DMS53 (cell line): ENCODE measurements around the gene PHOSPHO1.

ENCODE experiments used
- DNase-seq: peaks from one replicate; lab custom pipeline; 2025; lab: John Stamatoyannopoulos, UW

PHOSPHO1 gene

GRCh38 chr17:49242813-49243212 is 12.2 kb upstream of the PHOSPHO1 start:
- DNase-seq, result no peak

- no peak for DNase-seq
Measured at GRCh38 chr17:49241692-49242397, 11.3 kb upstream of the PHOSPHO1 start.

- no peak for DNase-seq
Measured at GRCh38 chr17:49241040-49241439, 10.5 kb upstream of the PHOSPHO1 start.

- no peak for DNase-seq
Measured at GRCh38 chr17:49240619-49241018, 10.0 kb upstream of the PHOSPHO1 start.

DNA sequence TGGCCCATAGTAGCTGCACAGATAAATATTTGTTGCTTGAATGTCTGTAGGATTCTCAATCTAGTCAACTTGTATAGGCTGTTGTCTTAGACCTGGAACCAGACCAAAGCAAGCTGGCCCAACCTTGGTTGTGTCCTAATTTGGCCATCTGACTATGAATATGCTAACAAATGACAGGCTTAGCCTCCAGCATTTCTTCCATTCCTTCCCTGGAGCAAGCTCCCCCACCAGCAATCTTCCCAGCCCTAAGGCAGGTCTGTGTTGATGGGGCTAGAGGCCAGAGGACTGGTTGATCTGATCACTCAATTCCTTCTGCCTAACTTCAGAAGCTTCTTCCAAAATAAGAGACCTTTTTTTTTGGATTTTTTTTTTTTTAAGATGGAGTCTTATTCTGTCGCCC is 9.4 kb upstream of the PHOSPHO1 start:
- no peak for DNase-seq

DNA sequence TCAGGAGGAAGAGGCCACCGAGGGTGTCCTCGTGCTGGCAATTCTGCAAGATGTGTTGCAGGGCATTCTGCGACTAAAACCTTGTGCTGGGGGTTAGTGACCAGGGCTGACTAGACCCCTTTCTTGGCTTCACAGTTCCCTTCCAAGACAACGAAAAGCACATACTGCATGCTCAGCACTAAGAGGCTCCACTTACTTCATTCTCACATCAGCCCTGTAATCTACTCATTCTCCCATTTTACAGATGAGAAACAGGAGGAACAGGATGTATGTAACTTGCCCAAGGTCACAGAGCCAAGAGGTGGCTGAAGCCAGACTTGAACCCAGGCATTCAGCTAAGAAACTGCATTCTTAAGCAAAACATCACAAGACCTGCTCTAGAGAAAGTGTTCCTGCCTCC is 5.3 kb upstream of the PHOSPHO1 start:
- no peak for DNase-seq

DNA sequence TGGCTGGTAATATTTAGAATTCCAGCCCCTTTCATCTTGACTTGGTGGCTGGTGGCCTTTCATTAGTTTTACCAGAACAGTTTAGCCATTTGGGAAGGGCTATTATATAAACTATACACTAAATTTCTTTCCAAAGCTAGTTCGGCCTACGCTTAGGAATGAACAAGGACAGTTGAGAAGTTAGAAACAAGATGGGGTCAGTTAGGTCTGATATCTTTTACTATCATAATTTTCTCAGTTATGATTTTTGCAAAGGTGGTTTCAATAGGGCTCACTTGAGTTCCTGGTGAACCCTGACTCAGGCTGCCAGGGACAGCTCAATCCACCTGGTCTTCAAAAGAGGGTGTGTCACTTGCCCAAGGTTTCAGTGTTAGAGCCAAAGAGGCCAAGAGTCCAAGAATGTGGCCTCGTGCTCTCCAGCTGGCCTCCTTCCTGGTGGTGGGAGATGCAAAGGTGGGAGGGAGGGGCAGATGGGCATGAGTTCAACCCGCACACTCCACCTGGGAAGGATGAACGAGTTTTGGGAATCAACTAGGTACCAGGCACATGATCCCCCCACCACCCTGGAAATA is 4.0 kb upstream of the PHOSPHO1 start:
- DNase-seq, result no peak

DNA sequence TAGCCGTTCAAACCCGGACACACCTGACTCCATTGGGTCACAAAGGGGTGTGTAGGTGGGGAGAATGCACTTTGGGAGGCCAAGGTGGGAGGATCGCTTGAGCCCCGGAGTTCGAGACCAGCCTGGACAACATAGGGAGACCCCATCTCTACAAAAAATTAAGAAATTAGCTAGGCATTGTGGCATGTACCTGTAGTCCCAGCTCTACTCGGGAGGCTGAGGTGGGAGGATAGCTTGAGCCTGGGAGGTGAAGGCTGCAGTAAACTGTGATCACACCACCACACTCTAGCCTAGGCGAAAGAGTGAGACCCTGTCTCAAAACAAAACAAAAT is 942 bp upstream of the PHOSPHO1 start:
- DNase-seq, result no peak

DNA sequence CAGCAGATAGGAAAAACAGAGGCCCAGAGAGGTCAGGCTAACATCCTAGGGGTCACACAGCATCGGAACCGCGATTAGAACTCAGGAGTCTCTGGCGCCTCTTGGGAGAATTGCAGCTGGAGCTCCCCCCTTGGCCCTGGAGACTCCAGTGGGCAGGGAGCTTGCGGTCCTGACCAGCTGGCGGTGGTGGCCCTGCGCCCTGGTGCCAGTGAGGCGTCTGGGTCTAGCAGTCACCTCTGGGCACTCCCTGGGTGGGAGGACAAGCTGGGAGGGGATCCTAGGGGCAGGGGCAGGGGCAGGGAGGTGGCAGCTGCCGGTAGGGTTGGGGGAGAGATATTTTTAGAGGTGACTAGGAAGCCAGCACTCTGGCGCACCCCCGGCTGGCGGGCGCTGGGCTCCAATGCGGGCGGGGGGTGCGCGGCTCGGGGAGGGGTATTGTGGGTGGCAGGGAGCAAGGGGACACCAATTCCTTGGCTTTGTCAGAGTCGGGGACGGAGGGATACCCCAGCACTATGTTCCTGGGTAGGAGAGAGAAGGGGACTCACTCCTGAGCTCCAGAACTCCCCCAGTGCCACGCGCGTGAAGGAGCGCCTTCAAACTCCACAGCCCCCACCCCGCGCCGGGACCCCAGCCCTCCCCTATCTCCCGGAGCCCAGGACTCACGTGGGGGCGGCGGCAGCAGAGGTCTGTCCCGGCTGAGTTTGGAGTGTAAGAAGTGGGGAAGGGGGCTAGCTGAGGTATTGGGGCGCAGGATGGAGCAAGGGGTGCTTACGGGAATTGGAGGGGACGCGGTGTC is 584 bp downstream of the PHOSPHO1 start:
- DNase-seq, result no peak

- no peak for DNase-seq
Measured at GRCh38 chr17:49229076-49229804, 1.3 kb downstream of the PHOSPHO1 start.

DNA sequence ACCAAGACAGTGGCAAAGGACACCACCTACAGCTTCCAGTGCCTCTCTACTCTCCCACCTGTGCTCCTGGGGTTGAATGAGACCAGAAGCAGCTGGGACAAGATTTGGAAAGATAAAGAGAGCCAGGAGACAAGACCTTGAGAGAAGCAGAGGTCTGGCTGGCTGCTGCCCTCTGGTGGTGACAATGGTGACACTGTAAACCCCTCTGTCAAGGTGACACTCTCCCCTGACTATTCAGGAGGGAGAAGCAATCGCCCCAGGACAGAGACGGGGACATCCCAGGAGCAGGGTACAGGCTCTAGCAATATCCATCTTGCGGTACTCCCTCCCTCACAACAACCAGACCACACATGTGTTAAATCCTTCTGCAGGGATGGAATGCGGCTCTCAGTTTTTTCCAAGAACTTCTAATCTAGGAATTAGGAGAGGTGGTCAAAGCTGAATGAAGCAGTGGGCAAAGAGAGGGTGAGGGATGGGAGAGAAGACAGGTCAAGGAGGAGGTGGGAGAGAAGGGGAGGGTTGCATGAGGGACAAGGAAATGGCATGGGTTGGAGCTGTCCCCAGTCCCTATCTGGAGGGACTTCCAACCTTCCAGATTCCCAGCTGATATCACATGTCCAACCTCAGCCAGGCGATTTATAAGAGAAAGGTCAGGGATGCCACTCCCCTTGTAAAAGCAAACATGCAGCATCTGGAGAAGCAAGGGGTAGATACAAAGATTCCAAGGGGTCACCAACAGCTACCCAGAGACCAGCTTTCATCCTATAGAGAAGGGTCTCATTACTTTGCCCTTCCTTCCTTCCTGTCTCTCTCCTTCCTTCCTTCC is 2.9 kb downstream of the PHOSPHO1 start:
- peak; percentile 74 for DNase-seq

GRCh38 chr17:49226771-49227435 is 3.7 kb downstream of the PHOSPHO1 start:
- no peak for DNase-seq

DNA sequence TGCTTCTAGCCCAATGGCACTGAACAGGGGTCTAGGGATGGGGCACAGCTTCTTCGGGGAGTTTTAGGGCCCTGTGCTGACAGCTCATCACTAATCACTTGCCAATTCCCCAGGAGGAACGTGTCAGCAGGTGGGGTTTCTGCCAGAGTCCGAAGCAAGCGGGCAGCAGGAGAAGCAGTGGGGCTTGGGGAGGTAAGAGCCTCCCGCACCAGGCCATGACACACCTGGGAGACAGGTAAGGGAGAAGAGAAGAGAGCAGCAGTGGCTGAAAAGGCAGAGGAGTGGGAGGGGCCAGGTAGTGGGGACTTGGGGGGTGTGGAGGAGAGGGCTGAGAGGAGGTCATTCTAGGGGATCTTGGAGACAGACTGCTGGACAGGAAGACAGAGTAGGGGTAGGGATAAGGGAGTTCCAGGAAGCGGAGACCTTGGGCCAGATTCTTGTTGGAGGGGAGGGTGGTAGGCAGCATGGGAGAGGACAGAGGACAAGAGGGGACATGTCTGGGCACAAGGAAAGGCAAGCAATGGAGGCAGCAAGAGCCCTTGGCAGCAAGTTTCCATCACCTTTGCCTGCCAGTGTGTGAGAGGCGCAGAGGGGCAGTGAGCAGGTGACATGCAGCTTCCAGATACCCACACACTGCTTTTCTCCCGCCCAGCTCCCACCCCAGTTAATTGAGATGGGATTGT is 4.9 kb downstream of the PHOSPHO1 start:
- no peak for DNase-seq

- no peak for DNase-seq
Measured at GRCh38 chr17:49224997-49225337, 5.6 kb downstream of the PHOSPHO1 start.

GRCh38 chr17:49224198-49224996 is 6.2 kb downstream of the PHOSPHO1 start:
- peak; percentile 34 for DNase-seq

GRCh38 chr17:49223517-49224197 is 6.9 kb downstream of the PHOSPHO1 start:
- no peak for DNase-seq

- no peak for DNase-seq
Measured at GRCh38 chr17:49223168-49223516, 7.4 kb downstream of the PHOSPHO1 start.

DNA sequence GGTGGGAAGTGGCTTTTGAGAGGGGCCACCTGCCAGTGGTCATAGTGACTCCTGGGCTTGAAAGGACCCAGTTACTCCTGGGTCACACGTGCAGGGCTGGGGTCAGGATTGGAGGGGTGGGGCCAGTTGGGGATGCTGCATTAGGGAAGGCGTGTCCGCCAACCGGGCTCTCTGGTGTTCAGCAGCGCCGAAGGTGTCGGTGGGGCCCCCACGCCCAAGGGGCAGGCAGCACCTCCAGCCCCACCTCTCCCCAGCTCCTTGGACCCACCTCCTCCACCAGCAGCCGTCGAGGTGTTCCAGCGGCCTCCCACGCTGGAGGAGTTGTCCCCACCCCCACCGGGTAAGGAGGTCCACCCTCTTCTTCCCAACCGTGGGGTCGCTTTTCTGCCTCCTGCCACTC is 10.6 kb downstream of the PHOSPHO1 start:
- no peak for DNase-seq
